GM19395 (cell line): ENCODE data around the gene POGLUT2.

ENCODE experiments used
- ATAC-seq: cut with Tn5 transposase; IDR thresholded peaks from one replicate; pipeline ENCODE4 v1.9.1; 2021; ENCODE audit warnings: mild to moderate bottlenecking, moderate library complexity; ENCODE audit not compliant: unreplicated experiment

POGLUT2 gene

DNA sequence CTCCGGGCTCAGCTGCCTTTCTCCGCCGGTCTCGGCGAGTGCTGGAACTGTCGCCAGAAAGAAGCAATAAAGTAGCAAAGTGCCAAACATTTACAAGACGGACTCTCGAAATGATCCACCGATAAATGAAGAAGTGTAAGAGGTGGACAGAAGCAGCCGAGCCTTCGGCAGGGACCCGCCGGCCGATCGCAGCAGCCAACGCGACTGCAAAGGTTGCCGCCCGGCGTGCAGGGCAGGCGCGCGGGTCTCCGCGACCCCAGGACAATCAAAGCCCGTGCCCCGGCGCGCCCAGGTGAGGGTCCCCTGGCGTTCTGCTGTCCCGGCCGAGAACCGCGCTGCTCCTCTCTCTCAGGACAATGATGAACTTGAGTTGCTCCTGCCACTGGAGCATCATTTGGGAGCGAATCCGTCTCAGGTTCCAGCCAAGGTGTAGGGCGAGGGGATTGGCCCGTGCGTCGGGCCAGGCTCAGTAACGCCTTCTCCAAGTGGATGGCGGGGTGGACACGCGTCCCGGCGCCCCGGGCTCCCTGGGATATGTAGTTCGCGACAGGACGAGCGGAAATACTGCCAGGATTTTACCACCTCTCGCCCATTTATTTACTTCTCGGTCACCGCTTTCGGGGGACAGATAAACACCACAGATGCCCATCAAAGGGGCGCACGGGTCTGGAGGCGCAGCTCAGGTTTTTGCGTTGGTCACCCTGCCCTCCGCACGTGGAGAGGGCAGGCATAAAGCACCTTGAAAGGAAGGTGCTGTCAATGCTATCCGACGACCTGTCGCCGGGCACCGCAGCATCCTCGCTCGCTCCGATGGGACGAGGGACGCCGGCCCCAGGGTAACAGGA is at the start of gene POGLUT2, which contains the start of gene BIVM:
Gene POGLUT2, minus strand, starts transcription at position 396 of the 845 bp plus-strand sequence. Its CDS starts 306 bp downstream, at position 90.
Gene BIVM, plus strand, starts transcription at position 539 of the 845 bp plus-strand sequence. CDS start 8,149 bp downstream, outside the sequence.
- ATAC-seq: peak; percentile 83

DNA sequence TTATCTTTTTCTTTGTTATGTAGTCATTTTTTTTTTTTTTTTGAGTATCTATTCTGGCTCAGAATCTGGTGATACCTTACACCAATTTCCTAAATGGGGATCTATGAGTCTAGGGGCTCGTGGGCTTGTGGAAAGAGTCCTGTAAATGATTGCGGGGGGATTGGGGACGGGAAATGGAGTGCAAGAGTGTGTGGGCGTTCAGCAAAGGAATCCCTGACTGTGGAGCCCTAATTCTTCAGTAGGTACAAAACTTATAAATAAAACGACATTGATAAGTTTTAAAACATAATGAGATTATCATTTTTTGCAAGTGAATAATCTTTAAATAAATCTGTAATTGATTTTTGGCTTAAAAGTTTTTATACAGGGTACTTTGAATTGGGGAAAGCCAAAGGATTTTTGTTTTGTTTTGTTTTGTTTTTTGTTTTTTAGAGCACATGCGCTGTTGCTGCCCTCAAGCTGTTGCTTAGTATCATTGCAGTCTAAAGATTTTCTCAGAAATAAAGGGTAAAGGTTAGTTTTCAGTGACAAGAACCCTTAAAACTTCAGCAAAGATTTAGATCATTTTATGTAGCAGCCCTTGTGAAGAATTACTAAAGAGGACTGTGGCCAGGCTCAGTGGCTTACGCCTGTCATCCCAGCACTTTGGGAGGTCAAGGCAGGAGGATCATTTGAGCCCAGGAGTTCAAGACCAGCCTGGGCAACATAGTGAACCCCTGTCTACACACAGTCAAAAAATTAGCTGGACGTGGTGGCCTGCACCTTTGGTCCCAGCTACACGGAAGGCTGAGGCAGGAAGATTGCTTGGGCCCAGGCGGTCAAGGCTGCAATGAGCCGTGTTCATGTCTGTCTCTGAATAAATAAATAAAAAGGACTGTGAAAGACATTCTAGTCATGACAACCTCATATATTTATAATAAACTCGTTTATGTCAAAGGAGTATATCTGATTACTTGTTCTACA is 48.8 kb upstream of the POGLUT2 start:
- ATAC-seq: peak; percentile 17

GRCh38 chr13:102846261-102847015 is 47.7 kb upstream of the POGLUT2 start:
- peak; percentile 51 for ATAC-seq

- peak; percentile 87 for ATAC-seq
Observed at GRCh38 chr13:102845630-102846260, 47.0 kb upstream of the POGLUT2 start, which contains the start of gene ERCC5. ERCC5 (plus strand) TSS chr13:102846032; CDS start chr13:102846267, 235 bp downstream.

- peak; percentile 32 for ATAC-seq
Observed at GRCh38 chr13:102845289-102845629, 46.5 kb upstream of the POGLUT2 start.

- no peak for ATAC-seq
Observed at GRCh38 chr13:102839462-102839861, 40.7 kb upstream of the POGLUT2 start.

GRCh38 chr13:102838982-102839381 is 40.2 kb upstream of the POGLUT2 start:
- no peak for ATAC-seq

DNA sequence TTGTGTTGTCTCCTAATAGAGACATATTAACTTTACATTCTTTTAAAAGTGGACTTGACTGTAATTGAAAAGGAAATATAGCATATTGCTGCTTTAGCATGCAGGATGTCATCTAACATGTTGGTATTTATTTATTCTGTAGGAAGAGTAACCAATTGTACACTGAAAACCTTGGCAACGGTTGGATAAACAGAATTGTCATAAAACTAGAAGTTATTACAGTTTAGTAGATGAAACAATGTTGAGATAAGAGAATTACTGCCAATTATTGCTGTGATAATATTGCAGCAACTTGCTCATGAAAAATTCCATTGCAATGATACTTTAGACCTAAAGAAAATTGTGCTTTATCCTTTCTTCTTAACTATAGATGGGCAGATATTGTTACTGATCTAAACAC is 39.5 kb upstream of the POGLUT2 start:
- ATAC-seq: no peak

DNA sequence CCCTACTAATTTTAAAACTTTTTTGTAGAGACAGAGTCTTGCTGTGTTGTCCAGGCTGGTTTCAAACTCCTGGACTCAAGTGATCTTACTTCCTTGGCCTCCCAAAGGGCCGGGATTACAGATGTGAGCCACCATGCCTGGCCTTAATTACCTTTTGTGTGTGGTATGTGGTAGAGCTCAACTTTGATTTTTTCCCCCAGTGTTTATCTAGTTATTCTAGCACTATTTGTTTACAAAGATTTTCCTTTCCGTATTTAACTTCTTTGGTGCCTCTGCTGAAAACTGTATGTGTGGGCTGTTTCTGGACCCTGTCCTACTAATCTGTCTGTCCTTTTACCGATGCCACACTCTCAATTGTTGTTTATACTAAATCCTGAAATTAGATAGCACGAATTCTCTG is 37.7 kb upstream of the POGLUT2 start:
- no peak for ATAC-seq

- ATAC-seq: no peak
Observed at GRCh38 chr13:102830646-102831045, 31.9 kb upstream of the POGLUT2 start.

- no peak for ATAC-seq
Observed at GRCh38 chr13:102825921-102826706, 27.3 kb upstream of the POGLUT2 start.

DNA sequence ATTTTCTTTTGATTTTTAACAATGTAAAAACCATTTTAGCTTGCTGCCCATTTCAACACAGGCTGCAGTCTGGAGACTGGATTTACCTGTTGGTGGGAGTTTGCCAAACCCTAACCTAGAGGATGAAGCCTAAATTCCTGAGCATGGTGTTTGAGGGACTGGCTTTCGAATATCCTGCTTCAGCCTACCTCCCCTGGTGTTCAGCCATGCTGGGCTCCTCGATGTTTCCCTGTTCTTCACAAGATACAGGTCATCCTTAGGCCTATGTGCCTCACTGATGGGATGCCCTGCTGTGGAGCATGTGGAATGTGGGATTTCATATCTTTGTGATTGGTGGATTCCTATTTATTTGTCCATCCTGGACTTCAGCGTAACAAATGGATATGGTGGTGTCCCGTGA is 26.6 kb upstream of the POGLUT2 start:
- no peak for ATAC-seq

DNA sequence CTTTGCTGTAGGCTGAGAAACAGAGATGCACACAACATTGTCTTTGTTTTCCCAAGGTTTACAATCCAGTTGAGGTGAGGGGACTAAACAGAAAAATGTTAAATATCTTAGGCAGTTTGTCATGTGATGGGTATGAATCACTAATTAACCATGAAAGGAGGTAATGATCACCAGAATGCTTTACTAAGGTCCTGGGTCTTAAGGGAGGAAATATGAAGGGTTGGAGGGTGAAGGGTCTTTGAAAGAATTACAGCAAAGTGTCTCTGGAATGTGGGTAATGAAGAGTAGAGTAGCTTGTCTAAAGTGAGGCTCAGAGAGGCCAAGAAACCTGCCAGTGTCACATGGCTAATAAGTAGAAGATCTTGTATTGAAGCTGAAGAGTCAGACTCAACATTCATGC is 19.1 kb upstream of the POGLUT2 start:
- ATAC-seq: no peak

DNA sequence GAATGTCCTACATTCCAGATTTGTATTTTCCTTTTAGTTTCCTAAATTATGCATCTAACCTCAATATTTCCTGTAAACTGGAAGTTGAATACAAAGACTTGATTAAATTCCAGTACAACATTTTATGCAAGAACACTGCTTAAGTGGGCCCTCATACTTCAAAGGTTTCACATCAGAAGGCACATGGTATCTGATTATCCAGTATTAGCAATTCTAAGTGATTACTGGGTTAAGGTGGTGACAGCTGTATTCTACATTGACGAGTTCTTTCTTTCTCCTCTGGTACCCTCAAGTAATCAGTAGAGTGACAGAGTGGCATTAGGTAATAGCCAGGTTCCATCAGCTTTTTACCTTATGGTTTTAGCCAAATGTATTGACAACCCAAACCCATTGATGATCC is 18.5 kb upstream of the POGLUT2 start:
- no peak for ATAC-seq

- ATAC-seq: no peak
Observed at GRCh38 chr13:102816708-102817107, 17.9 kb upstream of the POGLUT2 start.

GRCh38 chr13:102815788-102816187 is 17.0 kb upstream of the POGLUT2 start:
- ATAC-seq: no peak

DNA sequence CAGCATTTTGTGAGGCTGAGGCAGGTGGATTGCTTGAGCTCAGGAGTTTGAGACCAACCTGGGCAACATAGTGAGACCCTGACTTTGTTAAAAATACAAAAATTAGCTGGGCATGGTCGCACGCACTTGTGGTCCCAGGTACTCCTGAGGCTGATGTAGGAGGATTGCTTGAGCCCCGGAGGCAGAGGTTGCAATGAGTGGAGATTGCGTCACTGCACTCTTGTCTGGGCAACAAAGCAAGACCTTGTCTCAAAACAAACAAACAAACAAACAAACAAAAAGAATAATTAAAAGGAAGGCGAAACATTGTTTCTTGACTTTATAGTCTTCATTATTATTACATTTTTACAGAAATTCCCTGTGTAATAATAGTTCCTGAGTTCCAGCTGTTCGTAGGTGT is 16.0 kb upstream of the POGLUT2 start:
- no peak for ATAC-seq

- peak; percentile 59 for ATAC-seq
Observed at GRCh38 chr13:102814025-102814607, 15.3 kb upstream of the POGLUT2 start.
